K562 (cell line): Measurements from ENCODE around the gene RNF175. TPM values are rescaled to one million over a fixed set of nuclear protein-coding genes. Genes with fewer than 3 reads are reported as not detected.

Experiments used
- ATAC-seq: fragments of 200-7000 bp; cut with Tn5 transposase; 3 replicates; pipeline ENCODE4 v1.9.1; 2020; ENCODE audit warnings: moderate library complexity
- BruUV-seq: library from RNA; stranded (reverse); fragments of 400-500 nt; replicated peaks from 2 replicates; lab custom pipeline; 2021; lab: Mats Ljungman, UMichigan
- CTCF ChIA-PET: fragments of 300-600 bp; formaldehyde crosslinking; extraction: SDS; loops from one replicate; lab custom pipeline; 2021; ENCODE audit warnings: low intra/inter-chr PET ratio; lab: Yijun Ruan, JAX
- POLR2A ChIA-PET: fragments of 300-600, 350-650 bp; sonication (Branson Sonifier 250); formaldehyde crosslinking; extraction: SDS; loops from one replicate; lab custom pipeline; 2021; ENCODE audit warnings: antibody characterized with exemption, inconsistent platforms; lab: Yijun Ruan, JAX
- DNase-seq, 4 experiments: peaks; one replicate each; pipeline versions ENCODE4 v3.0.0 to v3.0.0-alpha.2; 2011 to 2018; ENCODE audit warnings: low spot score in 3 of 4, mixed read lengths in 3 of 4; ENCODE audit errors: extremely low read depth in 1 of 4
- FAIRE-seq: peaks from 2 replicates; lab custom pipeline; 2011; peaks lifted over from hg19 to GRCh38; lab: Jason Lieb, UNC
- H2AFZ ChIP-seq: 2 replicates; pipeline ENCODE4 v1.6.0; 2011; ENCODE audit warnings: low read depth, low read length, control low read depth, inconsistent platforms
- H3K27ac ChIP-seq: fragments of 200-600 bp; 3 replicates; pipeline ENCODE4 v1.8.0; 2011; ENCODE audit warnings: low read depth, mild to moderate bottlenecking, control low read depth, inconsistent platforms, low read length, moderate library complexity, mixed read lengths; ENCODE audit errors: extremely low read depth
- H3K27me3 ChIP-seq, 2 experiments: fragments of 300-600 bp in 1 of 2; 2 replicates in 1 of 2; 3 replicates in 1 of 2; pipeline versions ENCODE4 v1.6.0 to v1.8.0; 2011; ENCODE audit warnings: inconsistent platforms in 2 of 2, low read length in 2 of 2, mild to moderate bottlenecking in 1 of 2, mixed read lengths in 1 of 2, moderate library complexity in 1 of 2; ENCODE audit not compliant: control insufficient read depth in 2 of 2, insufficient read depth in 2 of 2
- H3K36me3 ChIP-seq: fragments of 300-600 bp; 3 replicates; pipeline ENCODE4 v1.8.0; 2011; ENCODE audit warnings: mild to moderate bottlenecking, low read length, inconsistent platforms; ENCODE audit not compliant: control insufficient read depth, insufficient read depth
- H3K4me1 ChIP-seq, 2 experiments: fragments of 200-600 bp in 1 of 2; replicated peaks in 1 of 2; 2 replicates in 1 of 2; 3 replicates in 1 of 2; pipeline versions ENCODE4 v1.5.1 to v1.8.0; 2011; ENCODE audit warnings: inconsistent platforms in 2 of 2, low read length in 2 of 2, mild to moderate bottlenecking in 1 of 2, mixed read lengths in 1 of 2, moderate library complexity in 1 of 2; ENCODE audit not compliant: control insufficient read depth in 2 of 2, insufficient read depth in 2 of 2
- H3K4me2 ChIP-seq: 2 replicates; pipeline ENCODE4 v1.6.1; 2011; ENCODE audit warnings: low read length, control low read depth, inconsistent platforms, mixed read lengths; ENCODE audit not compliant: insufficient read depth
- H3K4me3 ChIP-seq: fragments of 200-600 bp; sonication (generic), shearing (Covaris generic); 2 replicates; pipeline ENCODE4 v1.5.1; 2016; ENCODE audit warnings: control low read depth, inconsistent platforms
- H3K79me2 ChIP-seq: fragments of 200-600 bp; 3 replicates; pipeline ENCODE4 v1.8.0; 2011; ENCODE audit warnings: low read length, inconsistent platforms; ENCODE audit not compliant: control insufficient read depth, insufficient read depth
- H3K9ac ChIP-seq, 2 experiments: 2 replicates each; pipeline versions ENCODE4 v1.6.0 to v1.6.1; 2011; ENCODE audit warnings: low read depth in 2 of 2, low read length in 2 of 2, control low read depth in 1 of 2, inconsistent platforms in 1 of 2, mild to moderate bottlenecking in 1 of 2, mixed read lengths in 1 of 2; ENCODE audit not compliant: insufficient read depth in 1 of 2
- H3K9me1 ChIP-seq: one replicate; pipeline ENCODE4 v1.6.0; 2011; ENCODE audit warnings: inconsistent platforms, mild to moderate bottlenecking, low read length, moderate library complexity; ENCODE audit not compliant: control insufficient read depth, insufficient read depth
- H3K9me3 ChIP-seq: replicated peaks from 2 replicates; pipeline ENCODE4 v1.5.1; 2011; ENCODE audit warnings: low read depth, low read length, inconsistent platforms; ENCODE audit not compliant: control insufficient read depth, insufficient read depth
- H4K20me1 ChIP-seq: replicated peaks from 2 replicates; pipeline ENCODE4 v1.6.1; 2011; ENCODE audit warnings: low read length, inconsistent platforms, mixed read lengths; ENCODE audit not compliant: control insufficient read depth, insufficient read depth
- BRF1 ChIP-seq: IDR thresholded peaks from 3 replicates; pipeline ENCODE4 v1.6.1; 2011; ENCODE audit warnings: borderline replicate concordance, mild to moderate bottlenecking; ENCODE audit not compliant: insufficient read length; ENCODE audit errors: extremely low read depth
- CREB3L1 ChIP-seq: fragments of 450-650 bp; IDR thresholded peaks from 2 replicates; pipeline ENCODE4 v1.6.1; 2014; ENCODE audit warnings: low read depth, mild to moderate bottlenecking, moderate library complexity, borderline replicate concordance
- HDAC8 ChIP-seq: fragments of 450-650 bp; IDR thresholded peaks from 2 replicates; pipeline ENCODE4 v1.6.1; 2016; ENCODE audit warnings: mild to moderate bottlenecking, missing genetic modification characterization, moderate library complexity, missing compliant biosample characterization
- HSF4 ChIP-seq: fragments of 250-450 bp; sonication (Bioruptor Pico); IDR thresholded peaks from 2 replicates; pipeline ENCODE4 v2.1.2; 2022; ENCODE audit warnings: mild to moderate bottlenecking, moderate library complexity, borderline replicate concordance
- SETDB1 ChIP-seq: IDR thresholded peaks from one replicate; pipeline ENCODE4 v1.6.1; 2012; ENCODE audit warnings: low read length, control low read depth, inconsistent platforms
- YY1 ChIP-seq, 3 experiments: IDR thresholded peaks; 2 replicates each; pipeline ENCODE4 v1.6.1; 2011; ENCODE audit warnings: low read length in 2 of 3, mild to moderate bottlenecking in 2 of 3, moderate library complexity in 2 of 3, borderline replicate concordance in 1 of 3, control low read depth in 1 of 3, low read depth in 1 of 3; ENCODE audit not compliant: insufficient read depth in 3 of 3, insufficient replicate concordance in 2 of 3, control insufficient read depth in 1 of 3, insufficient read length in 1 of 3; ENCODE audit errors: extremely low read depth in 1 of 3
- ZNF274 ChIP-seq: IDR thresholded peaks from 2 replicates; pipeline ENCODE4 v1.6.1; 2011; ENCODE audit warnings: low read depth, mild to moderate bottlenecking, low read length, moderate library complexity, borderline replicate concordance
- WGBS: fragments of 100-300 bp; shearing (Covaris generic); methylation state at CpG from one replicate; pipeline ENCODE4 v1.1.6; 2016; ENCODE audit warnings: low coverage, mixed read lengths; ENCODE audit not compliant: insufficient coverage; ENCODE audit errors: missing lambda C conversion rate; 5-methylcytosine and 5-hydroxymethylcytosine counted together
- in situ Hi-C: fragments of 300-500 bp; cut with MboI; formaldehyde crosslinking; loops from 4 replicates; pipeline ENCODE4 v1.15.0; 2018; ENCODE audit warnings: inconsistent platforms, mixed read lengths
- intact Hi-C: fragments of 100-400 bp; cut with micrococcal nuclease; formaldehyde crosslinking; loops from 2 replicates; pipeline ENCODE4 v1.14.2; 2022
- polyA plus RNA-seq, 8 experiments: library from polyadenylated mRNA; depleted of rRNA in 4 of 8; stranded (reverse) in 5 of 8; unstranded in 3 of 8; fragments of >200 nt; fragmentation: Nextera tagmentation in 2 of 8; fragmentation: Illumina TruSeq in 1 of 8; extraction: Ambion mirVana in 2 of 8; extraction: Trizol in 1 of 8; gene quantifications; 2 replicates each; pipeline versions ENCODE4 v1.2.1 to v1.2.3, GENCODE V29; 2011 to 2014; ENCODE audit warnings: inconsistent platforms in 1 of 8, missing spikeins in 1 of 8
- total RNA-seq, 7 experiments: library from RNA; depleted of rRNA in 6 of 7; stranded (reverse); fragments of >200 nt in 6 of 7; fragmentation: Illumina TruSeq in 2 of 7; extraction: Trizol in 2 of 7; gene quantifications; 2 replicates each; pipeline versions ENCODE4 v1.2.1 to v1.2.3, GENCODE V29; 2011 to 2021; ENCODE audit warnings: low replicate concordance in 1 of 7
- TF ChIP-seq, protein P1 (sequence below): fragments of 450-650 bp; IDR thresholded peaks from 2 replicates; pipeline ENCODE4 v1.6.1; 2016

Gene RNF175
- total and polyA plus RNA-seq, 9 of the 15 experiments (the other 6 are each of a cell fraction or from before 2014, with no cell fraction given) = not detected

DNA sequence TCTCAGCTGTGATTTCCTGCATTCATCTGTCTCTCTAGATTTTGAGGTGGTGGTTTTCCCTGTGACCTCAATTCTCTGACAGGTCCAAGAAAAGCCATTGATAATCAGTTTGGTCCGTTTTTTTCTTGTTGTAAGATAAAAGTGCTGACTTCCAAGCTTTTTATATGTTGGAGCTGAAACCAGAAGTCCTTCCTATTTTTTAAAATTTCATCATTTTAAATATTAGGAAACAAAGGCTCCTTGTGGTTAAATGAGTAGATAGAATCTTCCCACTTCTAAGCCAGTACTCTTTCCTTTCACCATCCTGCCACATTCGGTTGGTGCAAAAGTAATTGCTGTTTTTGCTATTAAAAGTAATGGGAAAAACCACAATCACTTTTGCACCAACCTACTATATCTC lies 18.3 kb downstream of the RNF175 start:
- ATAC-seq (no peak), DNase-seq (no peak), FAIRE-seq (no peak)
- Histone ChIP-seq H3K4me3 (no peak overlapping the region), H2AFZ (no peak overlapping the region), H3K4me1 (no peaks in the 10 kb centered on the region), H3K27ac (no peak overlapping the region), H3K9me1 (no peaks in the 10 kb centered on the region), H3K36me3 (no peaks in the 10 kb centered on the region), H3K27me3 (peaks cover 0 to 12% of the 10 kb centered on the region in 2 experiments; a peak in 4 of 5 replicates), H3K9me3 (no peaks in the 10 kb centered on the region), H3K79me2 (no peaks in the 10 kb centered on the region), H3K4me2 (no peak overlapping the region), H4K20me1 (no peaks in the 10 kb centered on the region), H3K9ac (no peak overlapping the region)
- 0% methylated on average over 2 of the region's 2 CpGs for WGBS
- TF ChIP-seq CREB3L1 (no peak), ZNF274 (no peak), SETDB1 (no peak), YY1 (IDR thresholded peaks at IDR 0.05; ENCODE audit: borderline replicate concordance in 1 of 3, control insufficient read depth in 1 of 3, extremely low read depth in 1 of 3, insufficient read depth in 3 of 3, insufficient read length in 1 of 3, insufficient replicate concordance in 2 of 3, low read depth in 1 of 3, low read length in 2 of 3) (no peak), HDAC8 (no peak), HSF4 (no peak), BRF1 (no peak)
- TF ChIP-seq, protein P1, sequence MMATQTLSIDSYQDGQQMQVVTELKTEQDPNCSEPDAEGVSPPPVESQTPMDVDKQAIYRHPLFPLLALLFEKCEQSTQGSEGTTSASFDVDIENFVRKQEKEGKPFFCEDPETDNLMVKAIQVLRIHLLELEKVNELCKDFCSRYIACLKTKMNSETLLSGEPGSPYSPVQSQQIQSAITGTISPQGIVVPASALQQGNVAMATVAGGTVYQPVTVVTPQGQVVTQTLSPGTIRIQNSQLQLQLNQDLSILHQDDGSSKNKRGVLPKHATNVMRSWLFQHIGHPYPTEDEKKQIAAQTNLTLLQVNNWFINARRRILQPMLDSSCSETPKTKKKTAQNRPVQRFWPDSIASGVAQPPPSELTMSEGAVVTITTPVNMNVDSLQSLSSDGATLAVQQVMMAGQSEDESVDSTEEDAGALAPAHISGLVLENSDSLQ = no peak
- intact Hi-C loops = no loop called here
- no TSS peak for BruUV-seq
- ChIA-PET CTCF (no interaction called here), POLR2A (no interaction called here)
- in situ Hi-C loops = no loop called here
